AG08395 (cell line): ENCODE measurements around the gene FNDC3B.

Source experiments
- DNase-seq: peaks from one replicate; pipeline ENCODE4 v3.0.0; 2012; ENCODE audit warnings: mixed read lengths, low spot score

FNDC3B gene

GRCh38 chr3:172291650-172292049 lies 252.3 kb downstream of the FNDC3B start:
- no peak for DNase-seq

DNA sequence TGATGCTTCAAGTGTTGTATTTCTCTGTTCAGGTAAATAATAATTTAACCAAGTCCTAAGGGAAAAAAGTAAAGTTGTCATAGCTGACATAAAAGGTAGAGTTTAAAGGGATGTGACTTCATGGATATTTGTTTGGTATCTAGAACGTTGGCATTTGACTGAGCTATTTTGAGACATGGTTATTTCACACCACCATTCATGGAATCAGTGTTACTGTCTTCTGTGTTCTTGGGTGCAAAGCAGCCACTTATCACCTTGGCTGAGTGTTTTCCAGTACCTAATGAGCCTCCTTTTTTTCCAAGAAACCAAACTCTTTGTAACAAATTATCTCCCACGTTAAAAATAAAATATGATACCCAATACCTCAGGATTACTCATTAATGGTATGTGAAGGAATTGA lies 253.0 kb downstream of the FNDC3B start:
- DNase-seq, result no peak

DNA sequence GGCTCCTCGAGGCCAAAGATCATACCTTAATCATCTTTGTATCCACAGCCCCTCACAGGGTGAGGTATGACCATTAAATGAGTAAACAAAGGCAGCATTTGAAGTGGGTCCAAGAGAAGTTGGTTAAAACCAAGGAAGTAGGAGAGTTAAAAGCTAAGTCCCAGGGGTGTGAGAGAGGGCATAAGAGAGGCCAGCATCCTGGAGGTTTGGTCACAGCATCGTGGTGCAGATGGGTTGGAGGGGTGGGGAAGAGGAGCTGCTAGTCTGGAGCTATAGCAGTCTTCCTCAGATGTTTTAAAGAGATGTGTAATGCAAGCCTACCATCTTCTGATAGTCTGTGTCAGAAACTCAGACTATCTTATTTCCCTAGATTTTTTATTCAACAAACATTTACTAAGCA lies 253.7 kb downstream of the FNDC3B start:
- DNase-seq, result no peak

DNA sequence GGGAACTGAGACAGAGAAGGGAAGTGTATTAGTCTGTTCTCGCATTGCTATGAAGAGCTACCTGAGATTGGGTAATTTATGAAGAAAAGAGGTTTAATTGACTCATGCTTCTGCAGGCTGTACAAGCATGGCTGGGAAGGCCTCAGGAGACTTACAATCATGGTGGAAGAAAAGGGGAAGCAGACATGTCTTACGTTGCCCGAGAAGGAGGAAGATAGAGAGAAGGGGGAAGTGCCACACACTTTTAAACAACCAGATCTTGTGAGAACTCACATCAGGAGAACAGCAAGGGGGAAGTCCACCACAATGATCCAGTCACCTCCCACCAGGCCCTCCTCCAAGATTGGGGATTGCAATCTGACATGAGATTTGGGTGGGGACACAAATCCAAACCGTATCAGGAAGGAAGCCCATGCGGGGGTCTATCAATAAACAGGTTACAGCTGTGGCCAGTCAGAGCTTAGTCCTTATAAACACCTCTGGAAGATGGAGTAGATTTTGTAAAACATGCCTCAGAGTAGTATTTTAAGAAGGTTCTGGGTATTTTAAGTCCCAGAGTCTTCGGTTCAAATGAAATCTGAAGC lies 254.9 kb downstream of the FNDC3B start:
- DNase-seq, result no peak

GRCh38 chr3:172296248-172296974 lies 257.0 kb downstream of the FNDC3B start:
- DNase-seq, result no peak

DNA sequence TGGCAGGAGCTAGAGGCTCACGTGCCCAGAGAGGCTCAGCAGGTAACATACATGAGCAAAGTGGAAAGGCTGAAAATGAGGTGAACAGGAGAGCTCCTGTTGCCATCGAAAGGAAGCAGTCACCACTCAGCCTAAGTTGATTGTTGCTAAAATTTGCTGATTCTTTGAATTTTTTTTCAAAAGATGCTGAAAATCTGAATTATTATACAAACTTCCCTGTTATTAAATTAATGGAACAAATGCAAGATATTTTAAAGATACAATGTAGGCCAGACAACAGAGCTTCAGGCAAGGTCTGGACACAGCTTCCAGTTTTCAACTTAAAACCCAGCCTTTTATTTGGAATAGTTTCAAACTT lies 257.6 kb downstream of the FNDC3B start:
- no peak for DNase-seq

- no peak for DNase-seq
Observed at GRCh38 chr3:172298247-172298646, 258.9 kb downstream of the FNDC3B start.

DNA sequence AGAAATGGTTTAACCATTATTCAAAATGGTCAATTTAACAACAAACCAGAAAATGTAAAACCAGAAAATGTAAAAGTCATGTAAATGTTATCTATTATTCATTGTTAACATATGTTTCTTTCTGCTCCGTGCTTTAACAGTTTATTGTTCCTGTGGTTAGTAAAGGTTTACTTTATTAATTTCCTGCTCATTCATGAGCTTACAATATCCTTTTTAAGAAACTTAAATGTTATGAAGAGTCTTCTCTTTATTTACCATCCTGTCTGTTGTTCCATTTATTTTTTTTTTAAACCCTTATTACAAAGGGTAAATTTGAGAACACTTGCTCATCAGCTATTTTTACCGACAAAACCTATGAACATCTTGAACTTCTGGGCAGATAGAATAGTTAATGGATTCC lies 260.8 kb downstream of the FNDC3B start:
- no peak for DNase-seq

DNA sequence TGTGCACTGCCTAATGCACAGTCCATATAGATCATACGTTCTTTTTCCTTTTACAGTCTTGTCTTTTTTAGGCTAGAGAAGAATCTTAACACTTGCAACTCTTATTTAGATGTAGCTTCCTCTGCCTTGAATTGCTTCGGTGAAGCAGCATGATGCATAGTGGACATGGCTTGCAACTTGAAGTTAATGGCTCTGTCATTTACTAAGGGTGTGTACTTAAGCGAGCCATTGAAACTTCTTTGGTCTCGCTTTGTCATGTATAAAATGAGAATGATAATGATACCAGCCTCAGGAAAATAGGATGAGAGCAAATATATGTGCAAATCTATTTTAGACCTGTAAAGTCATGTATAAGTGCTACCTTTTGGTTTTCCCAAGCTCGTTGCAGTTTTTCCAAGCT lies 261.5 kb downstream of the FNDC3B start:
- DNase-seq, result no peak

DNA sequence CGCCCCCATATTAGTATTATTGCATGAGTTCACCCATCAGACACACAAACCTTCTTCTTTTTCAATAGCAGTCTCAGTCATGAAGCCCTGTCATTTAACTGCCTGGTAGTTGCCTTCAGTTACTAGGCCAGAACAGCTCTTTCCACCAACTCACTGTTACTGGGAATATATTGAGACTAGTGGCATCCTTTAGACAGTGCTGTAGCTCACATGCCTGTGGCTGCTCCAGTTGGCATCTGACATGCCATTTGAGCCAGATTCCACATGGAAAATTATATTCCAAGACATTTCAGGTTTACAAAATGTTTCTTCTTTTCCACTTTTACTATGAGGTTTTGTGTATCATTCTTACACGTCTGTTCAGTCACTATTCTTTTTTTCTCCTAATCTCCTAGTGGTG lies 262.8 kb downstream of the FNDC3B start:
- DNase-seq, result no peak

GRCh38 chr3:172303181-172303580 lies 263.8 kb downstream of the FNDC3B start:
- DNase-seq, result no peak

GRCh38 chr3:172303941-172304558 lies 264.7 kb downstream of the FNDC3B start:
- DNase-seq, result no peak

DNA sequence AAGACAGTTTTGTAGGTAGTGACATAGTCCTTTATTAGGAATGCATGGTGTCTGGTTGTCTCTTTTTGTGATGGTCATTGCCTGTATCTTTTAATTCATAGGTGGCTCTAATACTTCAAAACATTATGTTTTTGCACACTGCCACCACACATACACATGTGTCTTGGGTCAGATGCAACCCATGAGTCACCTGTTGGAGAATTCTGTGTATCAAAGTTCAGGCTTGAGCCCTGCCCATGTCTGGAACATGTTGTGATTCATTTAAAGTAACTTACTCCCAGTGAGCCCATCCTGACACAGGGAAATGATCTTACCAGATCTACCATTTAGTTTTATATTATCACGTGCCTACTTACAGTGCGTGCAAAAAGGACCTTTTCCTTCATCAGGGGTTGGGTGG lies 266.2 kb downstream of the FNDC3B start:
- peak; percentile 28 for DNase-seq

DNA sequence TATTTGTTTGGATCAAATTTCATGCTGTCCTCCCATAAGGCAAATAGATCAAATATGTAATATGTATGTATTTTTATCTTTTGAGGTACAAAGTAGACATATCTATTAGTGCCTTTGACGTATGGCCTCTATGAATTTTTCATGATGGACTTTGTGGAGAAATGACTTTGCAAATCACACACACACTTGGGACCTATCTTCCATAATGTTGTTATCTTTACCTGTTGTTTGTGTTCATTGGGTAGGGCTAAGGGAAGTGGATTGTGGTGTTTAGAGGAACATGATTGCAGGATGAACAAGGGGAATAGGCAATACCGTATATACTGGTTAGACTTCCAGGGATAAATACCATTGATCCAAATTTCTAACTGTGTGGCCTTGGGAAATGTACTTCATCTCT lies 266.6 kb downstream of the FNDC3B start:
- DNase-seq, result no peak

DNA sequence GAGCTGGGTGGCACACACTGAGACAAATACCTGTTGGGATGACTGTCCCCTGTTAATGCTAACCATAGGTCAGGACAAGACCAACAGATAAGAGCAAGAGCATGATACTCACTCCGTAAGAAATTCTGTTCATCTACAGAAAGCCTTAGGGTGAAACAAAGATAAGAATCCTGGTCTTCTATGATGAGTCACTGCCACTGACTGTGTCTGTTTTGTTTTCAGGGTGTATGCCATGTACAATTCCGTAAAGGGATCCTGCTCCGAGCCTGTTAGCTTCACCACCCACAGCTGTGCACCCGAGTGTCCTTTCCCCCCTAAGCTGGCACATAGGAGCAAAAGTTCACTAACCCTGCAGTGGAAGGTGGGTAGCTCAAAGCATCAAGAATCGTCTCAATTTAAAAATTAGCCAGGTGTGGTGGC lies 267.8 kb downstream of the FNDC3B start:
- DNase-seq, result no peak

DNA sequence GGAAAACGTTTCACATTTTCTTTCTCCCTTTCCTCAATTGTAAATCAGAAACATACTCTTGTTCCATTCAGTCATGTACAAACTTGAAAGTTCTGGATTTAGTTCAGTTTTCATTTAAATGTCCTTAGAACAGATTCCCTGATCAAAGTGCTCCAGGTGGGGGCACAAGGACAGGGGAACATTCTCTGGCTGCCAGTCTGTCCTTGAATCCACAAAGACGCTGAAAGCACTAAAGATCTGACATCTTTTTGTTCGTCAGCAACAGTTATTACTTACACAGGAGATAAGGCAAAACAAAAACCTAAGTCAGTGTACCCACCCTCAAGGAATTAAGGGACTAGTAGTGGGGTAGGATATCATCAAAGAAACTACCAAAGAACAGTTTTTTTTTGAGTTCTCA lies 269.7 kb downstream of the FNDC3B start:
- DNase-seq, result no peak

DNA sequence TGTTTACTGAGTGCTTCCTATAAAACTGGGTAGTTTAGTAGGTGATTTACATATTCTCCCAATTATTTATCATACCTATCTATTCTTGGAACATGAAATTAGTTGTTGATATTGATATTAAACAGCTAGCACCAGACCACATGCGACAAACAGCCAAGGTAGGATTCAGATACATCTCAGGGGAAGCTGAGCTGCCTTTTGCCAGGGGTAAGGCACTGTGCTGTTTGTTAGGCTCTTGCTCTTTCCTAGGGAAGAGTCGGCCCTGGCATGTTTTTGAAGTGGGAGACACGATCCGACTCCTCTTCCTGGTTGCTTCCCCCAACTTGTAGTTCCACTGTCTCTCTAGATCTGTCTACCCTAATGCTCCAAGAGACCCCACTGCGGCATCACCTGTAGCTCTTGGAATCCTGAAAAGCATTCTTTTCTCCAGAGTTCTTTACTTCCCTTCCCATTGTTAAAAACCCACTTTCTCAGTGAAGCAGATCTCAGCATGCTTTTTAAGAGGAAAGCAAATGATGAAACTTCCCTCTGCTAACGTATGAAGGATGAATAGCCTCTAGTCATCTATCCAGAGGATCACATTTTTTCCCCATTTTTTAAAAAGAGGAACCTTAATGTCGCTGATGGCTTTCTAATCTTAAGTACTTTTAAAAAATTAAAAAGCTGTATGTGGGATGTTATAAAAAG lies 270.5 kb downstream of the FNDC3B start:
- no peak for DNase-seq

DNA sequence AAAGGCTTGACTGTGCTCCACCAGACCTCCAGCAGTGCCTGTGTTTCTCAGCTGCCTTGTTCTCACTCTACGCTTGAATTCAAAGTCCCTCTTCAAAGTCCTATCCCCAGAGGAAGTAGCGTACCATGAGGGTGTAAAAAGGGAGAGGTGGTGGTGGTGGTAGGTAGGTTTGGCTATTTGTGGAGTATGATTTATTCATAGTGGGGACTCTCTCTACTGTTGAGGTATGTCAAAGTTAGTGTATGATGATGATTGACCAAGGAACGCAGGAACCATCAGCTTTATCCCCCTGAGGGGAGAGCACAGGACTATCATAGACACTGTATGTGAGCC lies 271.0 kb downstream of the FNDC3B start:
- no peak for DNase-seq

- DNase-seq, result no peak
Observed at GRCh38 chr3:172311217-172311616, 271.8 kb downstream of the FNDC3B start.

DNA sequence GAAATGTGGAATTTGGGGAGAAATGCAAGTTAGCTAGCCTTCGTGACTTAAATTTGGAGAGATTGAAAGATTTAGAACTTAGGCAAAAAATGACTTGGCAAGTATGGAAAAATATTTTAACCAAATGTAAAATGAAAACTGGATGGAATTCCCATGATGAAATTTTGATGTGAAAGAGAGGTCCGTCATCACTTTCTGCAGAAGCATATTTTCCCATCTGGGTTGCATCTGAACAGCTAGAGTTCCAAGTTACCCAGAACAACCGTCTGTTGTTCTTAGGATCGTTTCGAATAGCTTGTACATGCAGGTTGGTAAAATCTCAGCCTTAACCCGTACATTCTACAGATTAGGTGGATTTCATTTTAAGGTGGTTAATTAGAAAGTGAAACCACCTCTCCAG lies 272.6 kb downstream of the FNDC3B start:
- peak; percentile 41 for DNase-seq

DNA sequence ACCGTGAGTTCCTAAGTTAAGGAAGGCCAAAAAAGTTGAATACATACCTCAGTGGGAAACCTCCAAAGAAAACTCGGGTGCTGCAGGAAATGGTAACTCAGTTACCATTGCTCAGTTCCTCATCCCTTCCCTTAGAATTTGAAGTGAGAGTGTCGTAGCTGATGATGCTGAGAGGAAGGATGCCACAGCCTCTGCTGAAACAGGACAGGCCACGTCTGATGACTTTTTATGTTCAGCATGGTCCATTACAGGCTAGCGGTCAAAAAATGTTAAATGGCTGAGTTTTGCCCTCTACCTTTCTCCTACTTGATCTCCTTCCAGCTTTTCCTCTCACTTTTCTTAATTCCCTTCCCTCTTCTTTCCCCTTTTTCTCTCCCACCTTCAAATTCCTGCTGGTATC lies 273.3 kb downstream of the FNDC3B start:
- no peak for DNase-seq

DNA sequence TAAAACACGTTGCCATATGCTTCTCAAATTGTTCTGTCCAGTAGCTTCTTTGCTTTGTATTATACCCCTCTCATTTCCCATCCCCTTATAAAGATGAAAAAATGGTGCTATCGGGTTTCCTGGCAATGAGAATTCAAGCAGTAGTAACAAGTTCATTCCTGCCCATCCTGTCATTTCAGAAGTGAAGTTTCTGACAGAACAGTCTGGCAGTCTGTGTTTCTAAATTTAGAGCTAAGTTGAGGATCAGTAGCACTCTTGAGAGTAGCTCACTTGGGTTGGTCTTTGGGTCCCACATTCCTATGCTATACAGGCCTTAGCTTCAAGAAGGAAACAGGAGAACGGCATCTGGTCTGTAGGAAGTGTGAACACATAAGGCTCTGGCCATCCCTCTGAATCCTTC lies 274.3 kb downstream of the FNDC3B start:
- no peak for DNase-seq

DNA sequence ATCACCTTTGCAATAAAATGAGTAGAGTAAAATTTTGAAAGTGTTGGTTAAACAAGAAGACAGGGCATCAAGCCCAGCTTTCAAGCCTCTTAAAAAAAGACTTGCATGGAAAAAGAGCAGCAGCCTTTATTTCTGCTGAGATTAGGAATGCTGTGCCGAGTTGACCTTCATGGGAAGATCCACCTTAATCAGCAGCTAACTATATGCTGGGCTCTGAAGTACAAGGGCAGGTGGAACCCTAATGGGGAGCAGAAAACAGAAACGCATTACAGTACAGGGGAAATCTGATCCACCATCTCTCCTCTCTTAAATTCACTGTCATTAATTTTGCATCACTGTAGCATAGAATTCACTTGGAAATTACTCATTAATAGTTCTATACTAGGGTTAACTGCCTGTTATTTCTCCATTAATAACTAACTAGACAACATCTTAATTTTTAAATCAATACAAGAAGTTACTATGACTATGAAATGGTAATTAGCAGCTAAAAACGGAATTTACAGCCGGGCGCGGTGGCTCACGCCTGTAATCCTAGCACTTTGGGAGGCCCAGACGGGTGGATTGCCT lies 275.3 kb downstream of the FNDC3B start:
- DNase-seq, result no peak
